Measurements from ENCODE around the gene COX8C.
"Not testable (repeated sequence)": the region's sequence is repeated elsewhere in the genome, so short reads cannot be mapped to it uniquely, and the experiment has no call there.

The COX8C gene

DNA sequence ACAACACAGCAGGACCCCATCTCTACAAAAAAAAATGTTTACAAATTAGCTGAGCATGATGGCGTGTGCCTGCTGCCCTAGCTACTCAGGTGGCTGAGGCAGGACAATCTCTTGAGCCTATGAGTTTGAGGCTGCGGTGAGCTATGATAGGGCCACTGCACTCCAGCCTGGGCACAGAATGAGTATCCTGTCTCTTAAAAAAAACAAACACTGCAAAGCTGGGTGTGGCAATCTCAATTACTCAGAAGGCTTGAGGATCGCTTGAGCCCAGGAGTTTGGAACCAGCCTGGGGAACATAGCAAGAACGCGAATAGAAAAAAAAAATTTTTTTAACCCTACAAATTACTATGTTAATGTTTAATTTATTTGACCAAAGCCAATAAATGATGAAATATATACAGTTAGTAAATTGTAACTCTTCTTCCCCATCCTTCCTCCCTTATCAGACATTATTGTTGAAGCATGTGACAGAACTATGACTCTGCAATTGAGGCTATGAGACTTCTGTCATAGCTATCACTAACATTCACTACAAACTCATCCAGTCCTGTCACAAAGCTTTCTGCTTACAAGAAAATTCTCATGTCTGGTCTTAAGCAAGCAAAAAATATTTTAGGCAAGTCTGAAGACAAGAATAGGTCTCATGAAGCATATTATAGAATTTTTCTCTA, 23.9 kb upstream of the COX8C start:
- DNase-seq, result no peak

DNA sequence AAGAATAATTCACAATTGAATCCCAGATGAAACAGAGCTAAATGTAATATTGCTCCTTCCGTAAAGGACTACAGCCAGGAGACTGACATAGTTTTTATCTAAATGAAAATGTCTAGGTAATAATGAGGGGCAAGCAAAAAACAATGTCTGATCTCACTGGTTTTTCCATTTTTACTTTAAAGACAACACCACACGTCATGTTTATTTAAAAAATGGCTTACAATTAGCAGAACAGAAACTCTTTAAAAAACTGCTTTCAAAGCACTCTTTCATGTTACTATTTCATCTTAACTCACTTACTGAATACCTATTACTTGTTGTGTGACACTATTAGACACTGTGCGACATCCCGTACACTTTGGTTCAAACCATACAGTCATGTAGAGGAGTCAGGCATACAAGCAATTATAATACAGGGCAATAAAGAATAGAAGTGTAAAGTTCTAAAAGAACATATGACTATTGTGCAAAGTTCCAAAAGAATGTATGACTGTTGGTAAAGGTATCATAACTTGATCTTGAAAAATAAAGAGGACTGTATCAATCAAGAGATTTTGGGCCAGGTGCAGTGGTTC, 23.3 kb upstream of the COX8C start:
- DNase-seq, result no peak

DNA sequence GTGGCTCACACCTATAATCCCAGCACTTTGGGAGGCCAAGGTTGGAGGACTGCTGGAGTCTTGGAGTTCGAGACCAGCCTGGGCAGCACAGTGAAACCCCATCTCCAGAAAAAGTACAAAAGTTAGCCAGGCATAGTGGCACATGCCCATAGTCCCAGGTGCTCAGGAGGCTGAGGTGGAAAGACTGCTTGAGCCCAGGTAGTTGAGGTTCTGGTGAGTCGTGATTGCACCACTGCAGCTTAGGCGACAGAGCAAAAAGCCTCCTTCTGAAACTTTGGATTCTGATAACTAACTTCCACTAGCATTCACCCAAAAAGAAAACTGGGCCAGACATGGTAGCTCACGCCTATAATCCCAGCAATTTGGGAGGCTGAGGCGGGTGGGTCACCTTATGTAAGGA, 20.8 kb upstream of the COX8C start:
- DNase-seq, result no peak

DNA sequence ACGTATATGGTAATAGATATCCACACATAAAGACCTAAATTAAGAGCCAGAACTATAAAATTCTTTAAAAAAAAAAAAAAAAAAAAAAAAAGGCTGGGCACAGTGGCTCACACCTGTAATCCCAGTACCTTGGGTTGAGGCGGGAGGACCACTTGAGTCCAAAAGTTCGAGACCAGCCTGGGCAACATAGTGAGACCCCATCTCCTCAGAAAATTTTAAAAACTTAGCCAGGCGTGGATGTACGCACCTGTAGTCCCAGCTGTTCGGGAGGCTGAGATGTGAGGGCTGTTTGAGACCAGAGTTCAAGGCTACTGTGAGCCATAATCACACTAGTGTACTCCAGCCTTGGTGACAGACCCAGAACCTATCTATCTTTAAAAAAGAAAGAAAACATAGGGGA, 18.4 kb upstream of the COX8C start:
- no peak for DNase-seq

DNA sequence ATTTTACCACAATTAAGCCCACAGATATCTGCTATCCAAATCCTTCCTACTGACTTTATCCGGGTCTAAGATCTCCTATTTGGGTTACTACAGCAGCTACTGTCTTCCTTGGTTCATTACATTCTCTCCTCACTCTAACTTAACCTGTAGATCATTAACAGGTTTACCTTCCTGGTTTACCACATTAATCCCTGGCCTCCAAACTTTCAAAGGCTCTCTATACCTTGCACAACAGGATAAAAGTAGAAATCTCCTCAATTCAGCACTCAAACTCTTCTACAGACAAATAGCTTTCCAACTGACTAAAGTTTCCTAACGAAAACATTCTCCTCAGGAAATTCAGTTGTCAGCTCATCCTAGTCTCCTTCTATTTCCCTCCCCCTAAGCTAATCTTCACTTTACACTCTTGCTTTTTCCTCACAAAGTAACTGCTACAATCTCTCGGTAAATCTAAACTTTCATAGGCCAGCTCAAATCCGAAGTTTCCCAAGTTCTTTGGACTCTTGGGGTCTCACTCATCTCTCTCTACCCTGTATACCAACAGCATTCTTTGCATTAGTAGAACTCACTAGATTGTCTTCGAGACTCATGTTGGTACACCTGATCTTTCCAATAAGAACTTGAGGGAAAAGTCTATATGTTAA, 16.9 kb upstream of the COX8C start:
- DNase-seq, result no peak

DNA sequence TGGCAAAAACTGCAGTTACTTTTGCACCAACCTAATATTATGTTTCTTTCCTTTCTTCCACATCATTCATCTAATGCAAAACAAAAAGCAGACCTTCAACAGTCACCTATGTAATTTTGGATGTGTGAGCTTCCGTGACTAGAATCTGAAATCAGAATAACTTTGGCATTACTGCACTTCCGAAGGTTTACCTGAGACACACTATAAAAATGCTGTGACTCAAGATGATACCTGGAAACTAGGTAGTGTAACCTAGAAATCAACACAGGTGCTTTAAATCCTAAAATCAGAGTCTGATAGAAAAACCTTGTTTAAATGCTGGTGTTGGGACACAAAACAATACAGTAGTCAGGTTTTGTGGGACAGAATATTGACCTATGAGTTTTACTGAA, 16.4 kb upstream of the COX8C start:
- DNase-seq, result no peak

DNA sequence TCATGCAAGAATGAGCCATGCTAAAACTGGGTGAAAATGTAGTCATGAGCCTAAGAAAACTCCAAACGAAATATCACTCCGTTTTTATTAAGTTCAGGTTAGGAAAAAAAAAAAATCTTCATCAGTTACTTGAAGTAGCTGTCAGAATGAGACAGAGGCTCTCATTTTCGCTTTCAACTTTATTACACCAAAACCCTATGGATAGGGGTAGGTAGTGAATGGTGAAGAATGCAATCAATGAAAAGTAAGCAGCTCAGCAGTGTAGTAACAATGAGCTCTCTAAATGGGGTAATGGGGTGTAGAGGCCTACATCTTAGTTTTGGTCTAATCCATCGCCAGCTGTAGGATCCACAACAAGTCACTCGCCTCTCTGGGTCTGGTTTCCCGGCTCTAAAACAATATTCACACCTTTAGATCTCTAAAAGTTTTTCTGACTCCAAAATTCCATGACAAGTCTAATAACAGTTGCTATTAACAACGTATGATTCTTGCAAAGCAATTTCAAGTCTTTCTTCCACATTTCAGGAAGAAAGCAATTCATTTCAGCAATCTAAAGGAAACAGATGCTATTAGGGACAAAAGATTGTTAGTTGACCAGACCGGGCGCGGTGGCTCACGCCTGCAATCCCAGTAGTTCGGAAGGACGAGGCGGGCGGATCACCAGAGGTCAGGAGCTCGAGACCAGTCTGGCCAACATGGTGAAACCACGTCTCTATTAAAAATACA, 15.8 kb upstream of the COX8C start:
- DNase-seq, result no peak

DNA sequence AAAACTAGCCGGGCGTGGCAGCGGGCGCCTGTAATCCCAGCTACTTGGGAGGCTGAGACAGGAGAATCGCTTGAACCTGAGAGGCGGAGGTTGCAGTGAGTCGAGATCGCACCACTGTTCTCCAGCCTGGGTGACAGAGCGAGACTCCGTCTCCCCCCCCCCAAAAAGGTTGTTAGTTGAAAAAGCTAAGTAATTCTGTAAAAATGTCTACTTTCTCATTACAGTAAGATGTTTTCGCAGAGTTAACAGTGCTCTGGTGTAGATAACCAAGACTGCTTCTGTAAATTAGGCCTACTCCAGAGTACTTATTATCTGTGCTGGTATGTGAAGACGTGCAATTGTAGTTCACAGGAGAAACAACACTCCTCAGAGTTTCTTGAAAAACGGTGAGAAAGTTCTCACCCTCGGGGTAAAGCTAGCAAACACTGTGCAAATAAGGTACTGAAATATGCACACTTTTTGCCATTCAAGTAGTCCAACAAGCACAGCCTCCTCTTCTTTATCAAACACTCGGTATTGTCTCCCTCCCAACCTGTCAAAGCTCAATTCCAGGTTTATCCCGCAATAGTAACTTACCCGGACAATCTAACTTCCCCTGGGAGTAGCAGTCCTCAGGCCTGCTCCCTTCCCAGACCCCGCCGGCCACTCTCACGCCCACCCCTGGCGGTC, 15.1 kb upstream of the COX8C start:
- no peak for DNase-seq

DNA sequence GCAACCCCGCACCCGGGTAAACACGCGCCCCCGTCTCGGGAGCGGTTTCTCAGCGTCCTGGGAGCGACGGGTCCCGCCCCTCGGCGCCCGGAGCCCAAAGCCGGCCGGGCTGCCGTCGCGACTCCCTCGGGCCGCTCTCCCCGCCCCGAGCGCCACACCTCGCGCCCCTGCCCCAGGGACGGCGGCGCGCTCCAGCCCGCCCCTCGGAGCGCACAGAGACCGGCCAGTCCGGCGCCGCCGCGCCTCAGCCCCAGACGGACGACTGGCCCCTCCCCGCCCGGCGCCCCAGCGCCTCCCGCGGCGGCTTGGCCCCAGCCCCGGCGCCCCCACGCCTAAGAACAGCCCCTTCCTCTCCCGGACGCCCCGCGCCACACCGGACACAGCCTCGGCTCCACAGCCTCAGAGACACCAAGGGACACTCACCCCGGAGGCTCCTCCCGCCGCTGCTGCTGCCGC, 14.6 kb upstream of the COX8C start:
- DNase-seq, result peak; percentile 33

DNA sequence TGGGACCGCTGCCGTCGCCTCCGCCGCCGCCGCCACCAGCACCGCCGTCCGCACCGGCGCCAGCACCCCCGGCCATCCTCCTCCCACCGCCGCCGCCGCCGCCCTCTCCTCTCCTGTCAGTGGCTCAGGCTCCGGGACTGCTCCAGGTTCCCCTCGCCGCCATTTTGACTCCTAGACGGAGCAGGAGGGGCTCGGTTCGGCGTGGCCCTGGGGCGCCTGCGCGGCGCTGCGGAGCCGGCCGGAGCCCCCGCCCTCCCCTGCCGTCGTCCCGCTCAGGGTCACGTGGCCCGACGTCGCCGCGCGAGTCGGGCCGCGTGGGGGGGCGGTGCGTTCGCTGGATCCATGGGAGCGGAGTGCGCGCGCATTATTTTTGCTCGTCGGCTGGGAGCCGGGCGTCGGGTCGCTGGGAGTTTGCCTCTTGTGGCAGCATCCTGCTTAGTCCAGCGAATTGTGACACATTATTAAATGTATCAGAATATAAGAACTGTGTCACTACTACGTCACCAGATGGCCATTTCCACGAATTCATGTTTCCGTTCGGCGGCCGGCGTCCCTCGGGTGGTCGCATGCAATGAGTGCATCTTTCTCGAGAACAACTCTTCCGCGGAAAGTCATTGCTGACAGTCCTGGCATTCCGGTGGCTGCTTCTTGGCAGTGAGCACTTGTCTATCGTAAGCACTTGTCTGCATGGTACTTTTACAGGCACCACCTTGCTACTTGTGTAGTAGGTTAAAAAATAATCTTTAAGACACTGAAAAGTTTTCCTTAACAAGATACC, 13.9 kb upstream of the COX8C start, which contains the start of gene BTBD7:
TSS of gene BTBD7 (minus strand) at position 184 of the 778 bp plus-strand sequence. CDS start 36,985 bp downstream, outside the sequence.
- DNase-seq, result peak; percentile 96

DNA sequence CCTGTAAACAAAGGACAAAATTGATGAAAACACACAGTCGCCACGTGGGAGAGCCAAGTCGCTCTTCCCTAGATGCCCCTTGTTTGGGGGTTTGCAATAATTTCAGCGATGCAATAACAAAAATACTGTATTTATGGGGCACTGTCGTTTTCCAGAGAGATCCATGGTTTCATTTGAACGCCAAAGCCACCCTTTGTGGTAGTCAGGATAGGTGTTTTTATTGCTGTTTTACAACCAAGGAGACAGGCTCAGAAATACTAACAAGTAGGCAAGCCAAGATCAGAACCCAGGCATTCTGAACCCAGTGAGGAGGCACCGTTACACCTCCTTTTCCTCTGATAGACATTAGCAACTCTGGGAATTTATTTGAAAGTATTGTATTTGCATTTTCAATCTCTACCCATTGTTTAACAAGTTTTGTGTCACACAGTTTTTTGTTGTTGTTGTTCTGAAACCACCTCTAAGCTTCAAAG, 13.3 kb upstream of the COX8C start:
- DNase-seq, result no peak

DNA sequence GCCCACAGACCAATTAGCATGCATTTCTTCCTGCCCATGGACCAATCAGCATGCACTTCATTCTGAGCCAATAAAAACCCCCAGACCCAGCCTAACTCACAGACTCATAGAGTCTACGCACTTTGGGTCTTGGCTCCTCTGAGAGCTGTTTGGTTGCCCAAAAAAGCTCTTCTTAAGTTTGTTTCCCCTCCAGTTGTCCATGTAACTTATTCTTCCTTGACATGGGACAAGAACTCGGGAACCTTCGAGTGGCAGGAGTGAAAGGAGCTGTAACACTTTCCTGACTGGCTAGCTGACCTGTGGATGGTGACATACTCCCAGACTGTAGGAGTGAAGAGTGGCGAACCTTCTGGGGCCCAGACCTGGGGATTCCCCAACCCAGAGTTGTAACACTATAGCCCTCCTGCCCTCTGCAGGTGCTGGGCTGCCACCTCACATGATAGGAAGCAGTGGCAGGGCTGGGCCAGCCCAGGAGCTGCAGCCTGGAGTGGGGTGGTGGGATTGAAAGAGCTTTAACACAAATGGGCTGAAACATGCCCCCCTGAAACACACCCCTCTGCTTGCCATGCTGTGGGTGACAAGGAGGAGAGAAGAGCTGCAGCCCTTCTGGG, 9.7 kb upstream of the COX8C start:
- no peak for DNase-seq

DNA sequence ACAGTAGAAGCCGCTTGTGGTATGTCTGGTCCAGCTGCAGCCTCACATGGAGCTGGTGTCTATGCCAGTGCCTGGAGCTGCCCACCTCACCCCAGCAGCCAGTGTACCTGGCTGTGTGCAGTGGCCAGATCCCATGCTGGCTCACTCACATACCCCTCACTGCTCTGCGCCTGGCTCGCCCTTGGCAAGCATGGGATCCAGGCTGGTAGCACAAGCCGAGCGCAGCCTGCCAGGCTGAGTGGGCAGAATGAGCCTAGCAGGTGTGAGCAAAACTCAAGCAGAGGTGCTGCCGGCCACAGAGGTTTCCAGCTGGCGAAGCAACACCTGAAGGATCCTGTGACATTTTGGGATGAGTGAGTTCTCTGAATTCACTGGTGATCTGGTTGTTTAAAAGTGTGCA, 9.1 kb upstream of the COX8C start:
- DNase-seq, result no peak

DNA sequence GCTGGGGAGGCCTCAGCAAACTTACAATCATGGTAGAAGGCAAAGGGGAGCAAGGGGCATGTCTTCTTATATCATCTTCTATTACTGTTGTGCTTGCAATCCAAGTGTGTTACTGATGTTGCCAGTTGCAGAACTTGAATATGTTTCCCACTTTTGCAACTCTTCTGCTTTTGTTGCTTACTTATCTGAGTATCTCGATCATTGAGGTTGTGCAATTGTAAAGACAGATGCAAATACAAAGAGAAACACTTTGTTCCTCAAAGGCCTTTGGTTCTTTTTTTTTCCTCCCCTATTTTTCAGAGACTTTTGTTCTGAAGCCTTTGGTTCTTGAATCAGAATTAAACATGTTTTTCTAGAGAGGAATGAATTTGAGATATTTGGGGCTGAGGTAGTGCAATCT, 3.7 kb upstream of the COX8C start:
- no peak for DNase-seq

DNA sequence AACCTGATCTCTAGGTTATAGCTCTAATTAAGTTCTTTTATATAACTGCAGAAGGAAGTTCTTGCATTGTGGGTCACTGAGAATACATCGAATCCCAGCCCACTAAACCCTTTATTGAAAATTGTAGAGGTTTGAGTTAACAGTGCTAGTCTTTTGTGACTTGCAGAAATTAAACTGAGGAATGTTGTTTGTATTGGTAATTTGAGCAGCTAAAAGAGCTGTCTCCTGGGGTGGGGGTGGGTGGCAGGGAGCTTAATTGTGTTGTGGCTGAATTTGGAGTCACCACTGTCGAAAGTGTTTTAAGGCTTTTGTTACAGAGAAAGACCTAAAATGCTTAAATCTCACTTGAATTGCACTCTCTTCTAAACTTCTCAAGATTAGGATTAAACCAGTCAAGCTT, 3.2 kb upstream of the COX8C start:
- no peak for DNase-seq

DNA sequence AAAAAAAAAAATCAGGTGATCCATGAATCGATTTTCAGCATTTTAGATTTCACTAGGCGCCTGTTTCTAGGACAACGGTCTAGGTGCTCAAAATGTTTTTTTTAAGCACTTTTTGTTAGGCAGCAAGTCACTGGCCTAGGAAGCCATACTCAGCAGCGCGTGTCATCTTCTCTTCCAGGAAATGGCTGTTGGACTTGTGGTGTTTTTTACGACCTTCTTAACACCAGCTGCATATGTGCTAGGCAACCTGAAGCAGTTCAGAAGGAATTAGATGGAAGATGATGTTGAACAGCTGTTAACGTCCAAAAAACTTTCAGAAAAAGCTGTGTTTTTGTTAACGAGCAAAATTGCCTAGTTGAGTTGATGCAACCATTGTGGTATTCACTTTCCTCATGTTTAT, 868 bp downstream of the COX8C start:
- DNase-seq, result no peak

DNA sequence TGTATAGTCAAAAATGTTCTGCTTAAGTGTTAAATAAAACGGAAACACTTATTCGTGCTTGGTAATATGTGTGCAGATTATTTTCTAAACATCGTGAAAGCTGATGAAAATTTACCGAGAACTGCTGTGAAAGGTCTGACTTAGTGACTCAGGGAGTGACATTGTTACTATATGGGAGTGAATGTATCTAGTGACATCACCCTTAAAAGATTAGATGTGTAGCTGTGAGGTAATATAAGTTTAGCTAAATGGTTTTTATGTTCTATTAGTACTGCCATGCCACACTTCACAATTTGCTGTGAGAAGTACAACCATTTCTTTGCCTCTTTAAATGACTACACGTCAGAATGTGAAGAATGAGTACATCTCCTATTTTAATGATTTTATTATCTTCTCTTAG, 1.3 kb downstream of the COX8C start:
- DNase-seq, result no peak

DNA sequence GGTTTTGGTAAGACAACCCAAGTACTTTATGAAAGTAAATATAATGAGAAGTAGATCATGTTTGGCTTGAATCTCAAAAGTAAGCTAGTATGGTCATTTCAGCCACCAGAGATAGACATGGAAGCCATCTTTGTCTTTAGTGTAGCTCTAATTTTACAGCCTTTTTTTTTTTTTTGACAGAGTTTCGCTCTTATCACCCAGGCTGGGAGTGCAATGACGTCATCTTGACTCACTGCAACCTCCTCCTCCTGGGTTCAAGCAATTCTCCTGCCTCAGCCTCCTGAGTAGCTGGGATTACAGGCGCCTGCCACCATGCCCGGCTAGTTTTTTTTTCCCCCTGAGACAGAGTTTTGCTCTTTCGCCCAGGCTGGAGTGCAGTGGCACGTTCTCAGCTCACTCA, 7.9 kb downstream of the COX8C start:
- DNase-seq, result not testable (repeated sequence)

DNA sequence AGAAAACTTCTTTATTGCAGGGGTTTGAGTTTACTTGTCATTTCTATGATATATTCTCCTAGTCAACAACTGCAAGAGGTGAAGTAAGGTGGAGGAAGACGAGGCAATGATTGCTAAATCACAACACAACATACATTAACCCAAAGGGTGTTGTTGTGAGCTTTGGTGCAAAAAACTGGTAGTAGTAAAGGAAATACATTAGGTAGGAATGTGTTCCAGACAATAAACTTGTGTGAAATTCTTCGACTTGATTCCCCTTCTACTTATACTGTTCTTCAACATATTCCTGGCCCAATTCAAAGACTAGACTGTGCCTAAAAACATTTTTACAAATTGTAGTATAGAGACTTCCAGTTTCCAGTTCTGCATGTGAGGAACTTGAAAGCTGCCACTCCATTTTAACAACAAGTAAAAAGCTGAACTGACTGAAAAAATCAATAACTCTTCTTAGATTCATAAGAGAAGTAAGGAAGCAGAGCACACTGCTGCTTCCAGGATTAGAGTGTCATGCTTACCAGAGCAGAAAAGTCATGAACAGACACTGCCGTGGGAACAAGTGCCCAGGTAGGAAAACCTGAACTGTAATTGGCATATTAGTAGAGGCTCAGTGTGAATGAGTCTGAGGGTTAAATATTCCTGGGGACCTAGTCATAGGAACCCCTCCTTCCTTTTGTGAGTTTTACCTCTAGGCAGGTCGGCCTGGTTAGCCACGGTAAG, 22.2 kb downstream of the COX8C start:
- no peak for DNase-seq

DNA sequence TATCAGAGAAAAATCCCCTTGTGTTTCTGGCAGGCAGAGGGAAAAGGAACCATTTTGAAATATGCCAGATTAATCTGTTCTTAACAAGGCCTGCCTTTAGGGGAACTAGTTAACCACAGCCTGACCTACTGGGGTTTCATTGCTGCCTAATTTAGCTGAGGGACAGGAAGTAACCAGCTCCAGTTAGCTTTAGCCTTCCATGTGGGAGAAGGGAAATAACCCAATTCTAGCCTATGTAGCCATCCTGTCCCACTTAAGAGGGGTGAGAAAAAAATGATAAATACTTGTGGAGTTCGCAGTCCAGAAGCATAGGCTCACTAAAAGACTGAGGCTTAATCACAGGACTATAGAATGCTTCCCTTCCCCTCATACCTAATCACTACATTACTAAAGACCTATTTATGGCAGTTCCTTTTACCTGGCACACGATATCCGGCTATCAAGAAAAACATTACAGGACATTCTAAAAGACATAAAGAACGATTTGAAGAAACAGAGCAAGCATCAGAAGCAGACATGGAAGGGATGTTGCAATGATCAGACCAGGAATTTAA, 22.8 kb downstream of the COX8C start:
- no peak for DNase-seq

DNA sequence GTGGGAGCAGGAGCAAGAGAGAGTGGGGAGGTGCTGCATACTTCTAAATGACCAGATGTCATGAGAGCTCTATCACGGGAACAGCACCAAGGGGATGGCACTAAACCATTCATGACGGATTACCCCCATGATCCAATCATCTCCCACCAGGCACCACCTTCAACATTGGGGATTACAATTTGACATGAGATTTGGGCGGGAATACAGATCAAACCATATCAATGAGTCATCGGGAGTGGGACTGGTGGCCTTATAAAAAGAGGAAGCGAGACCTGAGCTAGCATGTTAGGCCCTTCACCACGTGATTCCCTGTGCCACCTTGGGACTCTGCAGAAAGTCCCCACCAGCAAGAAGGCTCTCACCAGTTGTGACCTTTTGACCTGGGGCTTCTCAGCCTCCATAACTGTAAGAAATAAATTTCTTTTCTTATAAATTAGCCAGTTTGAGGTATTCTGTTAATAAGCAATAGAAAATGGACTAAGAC, 28.7 kb downstream of the COX8C start:
- no peak for DNase-seq

Data from stimulated activated CD4-positive, alpha-beta T cell treated with anti-CD3 and anti-CD28 coated beads, Interleukin-4, amount 100 ng/mL, for 1 hour (primary cell).